GM18526 (cell line): Measurements from ENCODE around the gene CALHM6.

Experiments
- POLR2A ChIP-seq: IDR thresholded peaks from 3 replicates; pipeline ENCODE4 v1.6.1; 2011; ENCODE audit not compliant: insufficient read length; ENCODE audit errors: extremely low read depth

Gene CALHM6

GRCh38 chr6:116456927-116457326 lies 4.2 kb upstream of the CALHM6 start:
- TF ChIP-seq POLR2A, result no peak

- TF ChIP-seq POLR2A, result no peak
Observed at GRCh38 chr6:116458264-116458663, 2.9 kb upstream of the CALHM6 start.

- no peak for TF ChIP-seq POLR2A
Observed at GRCh38 chr6:116459927-116460326, 1.2 kb upstream of the CALHM6 start.

GRCh38 chr6:116461932-116462885 lies 1.0 kb downstream of the CALHM6 start:
- TF ChIP-seq POLR2A, result peak; percentile 5

GRCh38 chr6:116463301-116463700 lies 2.1 kb downstream of the CALHM6 start:
- TF ChIP-seq POLR2A, result no peak

- TF ChIP-seq POLR2A, result no peak
Observed at GRCh38 chr6:116465246-116465645, 4.1 kb downstream of the CALHM6 start.

- TF ChIP-seq POLR2A, result no peak
Observed at GRCh38 chr6:116467096-116467495, 5.9 kb downstream of the CALHM6 start.

GRCh38 chr6:116467514-116467913 lies 6.3 kb downstream of the CALHM6 start:
- TF ChIP-seq POLR2A, result no peak

GRCh38 chr6:116468293-116468692 lies 7.1 kb downstream of the CALHM6 start:
- TF ChIP-seq POLR2A, result no peak

GRCh38 chr6:116471531-116471930 lies 10.4 kb downstream of the CALHM6 start:
- no peak for TF ChIP-seq POLR2A

GRCh38 chr6:116472706-116473105 lies 11.5 kb downstream of the CALHM6 start:
- TF ChIP-seq POLR2A, result no peak

GRCh38 chr6:116475141-116475540 lies 14.0 kb downstream of the CALHM6 start:
- no peak for TF ChIP-seq POLR2A

GRCh38 chr6:116476002-116476678 lies 15.0 kb downstream of the CALHM6 start:
- no peak for TF ChIP-seq POLR2A

GRCh38 chr6:116482780-116483179 lies 21.6 kb downstream of the CALHM6 start:
- TF ChIP-seq POLR2A, result no peak

GRCh38 chr6:116483616-116484015 lies 22.4 kb downstream of the CALHM6 start:
- no peak for TF ChIP-seq POLR2A

GRCh38 chr6:116485559-116486184 lies 24.5 kb downstream of the CALHM6 start:
- TF ChIP-seq POLR2A, result no peak

- TF ChIP-seq POLR2A, result no peak
Observed at GRCh38 chr6:116491610-116492330, 30.6 kb downstream of the CALHM6 start.
